Measurements from ENCODE around the gene USP34. TPM values are rescaled to one million over a fixed set of nuclear protein-coding genes. Genes with fewer than 3 reads are reported as not detected.

Gene USP34
- total RNA-seq, 1 experiment from 2014 or later = 76.3 TPM

DNA sequence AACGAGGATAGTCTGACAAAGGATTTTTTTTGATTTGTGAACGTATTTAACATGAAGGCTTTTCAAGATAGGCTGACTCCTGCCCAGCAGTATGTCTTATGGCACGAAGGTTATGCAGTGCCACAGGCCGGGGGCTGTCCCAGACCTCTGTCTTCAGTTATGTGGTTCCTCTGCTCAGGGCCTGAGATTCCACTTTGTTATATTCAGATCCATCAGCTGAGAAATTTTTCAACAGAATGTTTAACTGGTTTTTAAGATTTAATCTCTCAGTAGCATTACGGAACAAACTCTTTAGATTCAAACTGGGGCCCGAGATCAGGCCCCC is 288.9 kb downstream of the USP34 start:
- no peak for ATAC-seq
- Histone ChIP-seq H2AFZ (ENCODE audit: low read depth, low read length, poor library complexity, severe bottlenecking) (no peak overlapping the region), H3K4me2 (ENCODE audit: low read length) (no peak overlapping the region), H3K27ac (ENCODE audit: low read depth, low read length) (no peak overlapping the region), H3K4me1 (ENCODE audit: control insufficient read depth in 1 of 2, insufficient read depth in 2 of 2, low read length in 2 of 2) (peaks cover 3 to 13% of the 10 kb centered on the region in 2 experiments; a peak in 3 of 4 replicates), H3K27me3 (ENCODE audit: insufficient read depth, low read length) (no peaks in the 10 kb centered on the region), H3K4me3 (replicated peaks in 1 of 2; ENCODE audit: low read depth in 1 of 2, low read length in 2 of 2) (no peak overlapping the region), H3K9me2 (ENCODE audit: insufficient read depth) (no peaks in the 10 kb centered on the region), H4K20me1 (ENCODE audit: insufficient read depth) (no peaks in the 10 kb centered on the region; the same call in 1 of the 2 replicates), H3K79me2 (ENCODE audit: insufficient read depth, low read length) (peaks cover 50% of the 10 kb centered on the region), H3K9ac (ENCODE audit: low read length) (no peak overlapping the region), H3K36me3 (ENCODE audit: control insufficient read depth in 1 of 2, insufficient read depth in 2 of 2, low read length in 2 of 2) (peaks cover 27 to 53% of the 10 kb centered on the region in 2 experiments), H3K9me3 (ENCODE audit: control insufficient read depth in 1 of 2, insufficient read depth in 1 of 2, low read depth in 1 of 2, low read length in 2 of 2) (no peaks in the 10 kb centered on the region)
- BruUV-seq (replicated peaks) = no TSS peak
- intact Hi-C loops (cut with micrococcal nuclease) = no loop called here
- POLR2A ChIA-PET = no interaction called here
- DNase-seq (ENCODE audit: low read depth, low spot score) = no peak
- TF ChIP-seq EZH2phosphoT487 (IDR thresholded peaks at IDR 0.05; ENCODE audit: borderline replicate concordance) (no peak), POLR2A (IDR thresholded peaks at IDR 0.05; ENCODE audit: borderline replicate concordance, extremely low read depth, insufficient read depth, insufficient read length) (no peak), POLR2AphosphoS5 (IDR thresholded peaks at IDR 0.05; ENCODE audit: low read depth, low read length) (no peak), YY1 (IDR thresholded peaks at IDR 0.05; ENCODE audit: extremely low read depth, insufficient replicate concordance, low read depth, low read length) (no peak), RAD21 (IDR thresholded peaks at IDR 0.05; ENCODE audit: low read depth) (no peak), SP1 (IDR thresholded peaks at IDR 0.05; ENCODE audit: low read depth) (no peak), CBX3 (IDR thresholded peaks at IDR 0.05; ENCODE audit: low read depth) (no peak)
- TF ChIP-seq, protein P1, sequence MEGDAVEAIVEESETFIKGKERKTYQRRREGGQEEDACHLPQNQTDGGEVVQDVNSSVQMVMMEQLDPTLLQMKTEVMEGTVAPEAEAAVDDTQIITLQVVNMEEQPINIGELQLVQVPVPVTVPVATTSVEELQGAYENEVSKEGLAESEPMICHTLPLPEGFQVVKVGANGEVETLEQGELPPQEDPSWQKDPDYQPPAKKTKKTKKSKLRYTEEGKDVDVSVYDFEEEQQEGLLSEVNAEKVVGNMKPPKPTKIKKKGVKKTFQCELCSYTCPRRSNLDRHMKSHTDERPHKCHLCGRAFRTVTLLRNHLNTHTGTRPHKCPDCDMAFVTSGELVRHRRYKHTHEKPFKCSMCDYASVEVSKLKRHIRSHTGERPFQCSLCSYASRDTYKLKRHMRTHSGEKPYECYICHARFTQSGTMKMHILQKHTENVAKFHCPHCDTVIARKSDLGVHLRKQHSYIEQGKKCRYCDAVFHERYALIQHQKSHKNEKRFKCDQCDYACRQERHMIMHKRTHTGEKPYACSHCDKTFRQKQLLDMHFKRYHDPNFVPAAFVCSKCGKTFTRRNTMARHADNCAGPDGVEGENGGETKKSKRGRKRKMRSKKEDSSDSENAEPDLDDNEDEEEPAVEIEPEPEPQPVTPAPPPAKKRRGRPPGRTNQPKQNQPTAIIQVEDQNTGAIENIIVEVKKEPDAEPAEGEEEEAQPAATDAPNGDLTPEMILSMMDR (IDR thresholded peaks at IDR 0.05 in 2 of 3, conservative IDR thresholded peaks at IDR 0.05 in 1 of 3; ENCODE audit: borderline replicate concordance in 1 of 3, insufficient read depth in 1 of 3, low read depth in 2 of 3, low read length in 2 of 3) = no peak
- TF ChIP-seq, protein P2, sequence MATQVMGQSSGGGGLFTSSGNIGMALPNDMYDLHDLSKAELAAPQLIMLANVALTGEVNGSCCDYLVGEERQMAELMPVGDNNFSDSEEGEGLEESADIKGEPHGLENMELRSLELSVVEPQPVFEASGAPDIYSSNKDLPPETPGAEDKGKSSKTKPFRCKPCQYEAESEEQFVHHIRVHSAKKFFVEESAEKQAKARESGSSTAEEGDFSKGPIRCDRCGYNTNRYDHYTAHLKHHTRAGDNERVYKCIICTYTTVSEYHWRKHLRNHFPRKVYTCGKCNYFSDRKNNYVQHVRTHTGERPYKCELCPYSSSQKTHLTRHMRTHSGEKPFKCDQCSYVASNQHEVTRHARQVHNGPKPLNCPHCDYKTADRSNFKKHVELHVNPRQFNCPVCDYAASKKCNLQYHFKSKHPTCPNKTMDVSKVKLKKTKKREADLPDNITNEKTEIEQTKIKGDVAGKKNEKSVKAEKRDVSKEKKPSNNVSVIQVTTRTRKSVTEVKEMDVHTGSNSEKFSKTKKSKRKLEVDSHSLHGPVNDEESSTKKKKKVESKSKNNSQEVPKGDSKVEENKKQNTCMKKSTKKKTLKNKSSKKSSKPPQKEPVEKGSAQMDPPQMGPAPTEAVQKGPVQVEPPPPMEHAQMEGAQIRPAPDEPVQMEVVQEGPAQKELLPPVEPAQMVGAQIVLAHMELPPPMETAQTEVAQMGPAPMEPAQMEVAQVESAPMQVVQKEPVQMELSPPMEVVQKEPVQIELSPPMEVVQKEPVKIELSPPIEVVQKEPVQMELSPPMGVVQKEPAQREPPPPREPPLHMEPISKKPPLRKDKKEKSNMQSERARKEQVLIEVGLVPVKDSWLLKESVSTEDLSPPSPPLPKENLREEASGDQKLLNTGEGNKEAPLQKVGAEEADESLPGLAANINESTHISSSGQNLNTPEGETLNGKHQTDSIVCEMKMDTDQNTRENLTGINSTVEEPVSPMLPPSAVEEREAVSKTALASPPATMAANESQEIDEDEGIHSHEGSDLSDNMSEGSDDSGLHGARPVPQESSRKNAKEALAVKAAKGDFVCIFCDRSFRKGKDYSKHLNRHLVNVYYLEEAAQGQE (IDR thresholded peaks at IDR 0.05; ENCODE audit: low read depth) = no peak
- TF ChIP-seq, protein P3, sequence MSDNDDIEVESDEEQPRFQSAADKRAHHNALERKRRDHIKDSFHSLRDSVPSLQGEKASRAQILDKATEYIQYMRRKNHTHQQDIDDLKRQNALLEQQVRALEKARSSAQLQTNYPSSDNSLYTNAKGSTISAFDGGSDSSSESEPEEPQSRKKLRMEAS (IDR thresholded peaks at IDR 0.05) = no peak
- RAD21 ChIA-PET (ENCODE audit: low non-redundant PET in 1 of 2, low total read pairs in 2 of 2, uncharacterized antibody in 2 of 2, unreplicated experiment in 2 of 2) = no interaction called here
- CTCF ChIA-PET = no interaction called here

Data from HCT116 (cell line).